ENCODE results near the gene ARHGEF1. TPM values are rescaled to one million over a fixed set of nuclear protein-coding genes. Genes with fewer than 3 reads are reported as not detected.

Gene ARHGEF1
- total and polyA plus RNA-seq, 2 experiments from 2014 or later = 40.1 to 49.9 TPM

DNA sequence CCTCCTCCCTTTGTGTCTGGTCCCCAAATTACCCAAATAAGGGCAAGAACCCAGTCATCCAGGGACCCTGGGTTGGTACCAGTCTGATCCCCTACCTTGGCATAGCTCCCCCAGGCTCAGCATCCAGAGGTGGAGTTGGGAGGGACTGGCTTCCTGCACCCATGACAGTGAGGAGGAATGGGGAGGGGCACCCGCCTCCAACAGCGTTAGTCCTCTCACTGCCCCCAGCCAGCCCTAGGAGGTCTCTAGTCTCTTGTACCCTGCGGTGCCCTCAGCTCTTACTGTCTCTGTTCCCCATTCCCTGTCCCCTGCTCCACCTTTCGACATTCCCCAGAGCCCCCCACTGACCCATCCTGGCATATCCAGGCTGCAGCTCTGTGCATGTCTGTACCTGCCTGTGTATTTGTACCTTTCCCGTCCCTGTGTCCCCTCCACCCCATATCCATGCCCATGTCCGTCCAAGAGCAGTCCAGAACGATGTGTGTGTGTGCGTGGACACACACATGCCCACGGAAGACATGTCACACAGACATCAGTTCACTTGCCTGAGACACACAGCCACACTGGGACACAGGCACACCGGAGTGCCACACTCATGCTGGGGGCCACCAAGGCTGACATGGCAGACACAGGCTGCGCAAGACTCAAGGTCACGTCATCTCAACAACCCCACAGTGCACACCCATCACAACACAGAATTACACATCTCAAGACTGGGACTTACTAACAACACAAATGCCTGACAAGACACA, 27.4 kb downstream of the ARHGEF1 start:
- no peak for DNase-seq (ENCODE audit: low read depth in 1 of 2, low spot score in 1 of 2)
- Histone ChIP-seq H3K36me3 (no peaks in the 10 kb centered on the region), H3K27ac (no peak overlapping the region), H3K27me3 (peaks cover 68% of the 10 kb centered on the region), H3K9me3 (ENCODE audit: low read depth) (no peaks in the 10 kb centered on the region), H3K4me1 (ENCODE audit: low read depth) (no peaks in the 10 kb centered on the region), H3K4me3 (no peak overlapping the region)
- TF ChIP-seq CTCF (IDR thresholded peaks at IDR 0.05; ENCODE audit: low read depth, low read length) = no peak

- TF ChIP-seq CTCF (IDR thresholded peaks at IDR 0.05; ENCODE audit: low read depth, low read length) = no peak
- Histone ChIP-seq H3K27me3 (peaks cover 76% of the 10 kb centered on the region), H3K4me3 (no peak overlapping the region), H3K9me3 (ENCODE audit: low read depth) (no peaks in the 10 kb centered on the region), H3K36me3 (no peaks in the 10 kb centered on the region), H3K27ac (no peak overlapping the region), H3K4me1 (ENCODE audit: low read depth) (no peaks in the 10 kb centered on the region)
- no peak for DNase-seq (ENCODE audit: low read depth in 1 of 2, low spot score in 1 of 2)
Measured at GRCh38 chr19:41910992-41911888, 28.3 kb downstream of the ARHGEF1 start.

DNA sequence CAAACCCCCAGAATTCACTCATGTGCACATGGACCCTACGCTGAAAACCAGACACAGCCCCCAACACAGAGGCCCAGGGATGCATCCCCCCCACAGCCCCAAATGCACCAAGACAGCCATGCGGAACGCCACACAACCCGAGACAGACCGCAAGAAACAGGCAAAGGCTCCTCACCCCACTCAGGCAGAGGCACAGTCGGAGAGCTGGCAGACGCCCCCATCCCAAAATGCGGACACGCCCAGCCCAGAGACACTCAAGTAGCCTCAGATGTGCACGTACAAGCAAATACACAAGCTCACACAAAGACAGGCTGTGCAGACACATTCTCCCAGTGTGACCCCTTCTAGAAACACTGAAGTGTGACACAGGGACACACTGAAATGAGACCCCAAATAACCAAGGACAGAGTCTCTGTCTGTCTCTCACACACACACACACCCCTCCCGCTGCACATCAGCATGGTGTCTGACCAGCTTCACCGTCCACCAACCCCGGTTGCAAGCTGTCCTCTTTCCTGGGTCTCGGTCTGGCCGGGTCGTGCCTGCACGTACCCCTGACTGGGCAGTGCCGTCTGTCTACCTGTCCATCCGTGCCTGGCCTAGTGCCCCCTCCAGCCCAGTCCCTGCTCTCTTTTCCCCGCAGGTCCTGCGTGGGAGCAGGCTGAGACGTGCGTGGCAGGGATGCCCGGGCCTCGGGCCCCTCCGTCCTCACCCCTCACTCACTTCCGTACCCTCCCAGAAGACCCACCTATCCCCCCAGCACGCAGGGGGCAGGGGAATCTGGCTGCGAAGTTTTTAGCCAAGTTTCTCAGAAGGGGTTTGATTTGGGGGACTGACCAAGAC, 29.1 kb downstream of the ARHGEF1 start:
- no peaks in the 10 kb centered on the region for H3K4me1 ChIP-seq (ENCODE audit: low read depth)
- no peak for TF ChIP-seq CTCF (IDR thresholded peaks at IDR 0.05; ENCODE audit: low read depth, low read length)
- H3K36me3 ChIP-seq = no peaks in the 10 kb centered on the region
- no peaks in the 10 kb centered on the region for H3K9me3 ChIP-seq (ENCODE audit: low read depth)
- peaks cover 85% of the 10 kb centered on the region for H3K27me3 ChIP-seq
- H3K27ac ChIP-seq = no peak overlapping the region
- DNase-seq (ENCODE audit: low read depth in 1 of 2, low spot score in 1 of 2) = no peak
- no peak overlapping the region for H3K4me3 ChIP-seq

GRCh38 chr19:41912899-41913537, 30.0 kb downstream of the ARHGEF1 start:
- no peak for TF ChIP-seq CTCF (IDR thresholded peaks at IDR 0.05; ENCODE audit: low read depth, low read length)
- Histone ChIP-seq H3K36me3 (no peaks in the 10 kb centered on the region), H3K27ac (no peak overlapping the region), H3K4me3 (no peak overlapping the region), H3K27me3 (peaks cover 94% of the 10 kb centered on the region), H3K9me3 (ENCODE audit: low read depth) (no peaks in the 10 kb centered on the region), H3K4me1 (ENCODE audit: low read depth) (no peaks in the 10 kb centered on the region)
- no peak for DNase-seq (ENCODE audit: low read depth in 1 of 2, low spot score in 1 of 2)
